Fibroblast of peridontal ligament (primary cell): ENCODE data around the gene RAB40C.

ENCODE experiments used
- DNase-seq: peaks from one replicate; pipeline ENCODE4 v3.0.0-alpha.2; 2010; ENCODE audit errors: extremely low read depth

The RAB40C gene

GRCh38 chr16:616733-617586 lies 27.1 kb downstream of the RAB40C start:
- DNase-seq = no peak

- no peak for DNase-seq
Measured at GRCh38 chr16:617855-618254, 28.0 kb downstream of the RAB40C start.

- DNase-seq = no peak
Measured at GRCh38 chr16:619476-620100, 29.7 kb downstream of the RAB40C start.

GRCh38 chr16:620700-621525 lies 31.0 kb downstream of the RAB40C start:
- DNase-seq = no peak

- DNase-seq = no peak
Measured at GRCh38 chr16:621526-622105, 31.8 kb downstream of the RAB40C start.

GRCh38 chr16:622920-623280 lies 33.0 kb downstream of the RAB40C start:
- no peak for DNase-seq

- no peak for DNase-seq
Measured at GRCh38 chr16:624526-625070, 34.7 kb downstream of the RAB40C start.

GRCh38 chr16:625117-625976 lies 35.5 kb downstream of the RAB40C start:
- DNase-seq = no peak

GRCh38 chr16:625977-626765 lies 36.3 kb downstream of the RAB40C start:
- no peak for DNase-seq

- DNase-seq = peak; percentile 95
Measured at GRCh38 chr16:626787-627453, 37.1 kb downstream of the RAB40C start.

- DNase-seq = no peak
Measured at GRCh38 chr16:627454-628239, 37.8 kb downstream of the RAB40C start.

GRCh38 chr16:628321-629061 lies 38.6 kb downstream of the RAB40C start:
- DNase-seq = no peak

GRCh38 chr16:629185-629832 lies 39.4 kb downstream of the RAB40C start:
- DNase-seq = no peak

- no peak for DNase-seq
Measured at GRCh38 chr16:629833-630248, 40.0 kb downstream of the RAB40C start.

- no peak for DNase-seq
Measured at GRCh38 chr16:630249-630814, 40.5 kb downstream of the RAB40C start.

- DNase-seq = no peak
Measured at GRCh38 chr16:630815-631405, 41.0 kb downstream of the RAB40C start, which contains the start of gene WFIKKN1. Gene WFIKKN1 (plus strand): TSS chr16:630985. CDS start chr16:631254, 269 bp downstream.
